ENCODE results near the gene CEBPZ.
A peak's percentile ranks its signal among the peaks of the same experiment; 100 is the strongest.

Gene CEBPZ

DNA sequence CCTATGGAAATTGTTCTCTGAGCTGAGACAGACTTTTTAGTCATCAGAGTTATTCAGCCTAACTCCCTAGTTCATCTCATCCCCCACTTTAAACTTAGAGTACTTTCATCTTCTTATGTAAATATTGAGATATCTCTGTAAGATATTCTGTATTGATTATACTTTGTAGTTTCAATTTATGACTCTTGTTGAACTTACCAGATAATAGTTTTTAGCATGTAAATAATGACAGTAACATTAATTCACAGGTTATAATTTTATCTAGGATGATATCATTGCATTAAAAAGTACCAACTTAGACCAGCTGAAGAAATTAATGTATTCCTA is 59.8 kb downstream of the CEBPZ start:
- DNase-seq = no peak

DNA sequence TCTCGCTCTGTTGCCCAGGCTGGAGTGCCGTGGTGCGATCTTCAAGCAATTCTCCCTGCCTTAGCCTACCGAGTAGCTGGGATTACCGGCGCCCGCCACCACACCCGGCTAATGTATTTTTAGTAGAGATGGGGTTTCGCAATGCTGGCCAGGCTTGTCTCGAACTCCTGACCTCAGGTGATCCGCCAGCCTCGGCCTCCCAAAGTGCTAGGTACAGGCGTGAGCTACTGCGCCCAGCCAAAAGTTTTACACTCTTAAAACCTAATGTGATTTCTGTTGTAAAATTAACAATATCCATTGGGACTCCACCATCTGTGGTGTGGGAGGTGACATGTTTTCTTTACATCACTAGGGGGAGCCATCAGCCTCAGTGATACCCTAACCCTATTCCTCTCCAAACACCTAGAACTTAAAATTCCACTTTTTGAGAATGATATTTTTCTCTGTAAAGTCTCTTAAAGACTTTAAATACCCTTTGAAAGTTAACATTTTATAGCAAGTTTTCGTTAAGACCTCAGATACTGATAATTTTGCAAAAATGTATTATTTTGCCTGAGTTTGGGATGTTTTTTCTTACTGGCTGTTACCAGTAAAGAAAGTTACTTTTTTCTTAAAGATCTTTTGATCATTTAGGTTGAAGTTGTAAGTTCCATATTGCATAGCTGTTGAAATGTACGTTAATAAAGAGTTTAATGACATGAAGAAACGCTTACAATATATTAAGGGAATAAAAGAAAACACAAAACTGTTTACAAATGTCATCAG is 63.0 kb downstream of the CEBPZ start:
- DNase-seq = no peak

DNA sequence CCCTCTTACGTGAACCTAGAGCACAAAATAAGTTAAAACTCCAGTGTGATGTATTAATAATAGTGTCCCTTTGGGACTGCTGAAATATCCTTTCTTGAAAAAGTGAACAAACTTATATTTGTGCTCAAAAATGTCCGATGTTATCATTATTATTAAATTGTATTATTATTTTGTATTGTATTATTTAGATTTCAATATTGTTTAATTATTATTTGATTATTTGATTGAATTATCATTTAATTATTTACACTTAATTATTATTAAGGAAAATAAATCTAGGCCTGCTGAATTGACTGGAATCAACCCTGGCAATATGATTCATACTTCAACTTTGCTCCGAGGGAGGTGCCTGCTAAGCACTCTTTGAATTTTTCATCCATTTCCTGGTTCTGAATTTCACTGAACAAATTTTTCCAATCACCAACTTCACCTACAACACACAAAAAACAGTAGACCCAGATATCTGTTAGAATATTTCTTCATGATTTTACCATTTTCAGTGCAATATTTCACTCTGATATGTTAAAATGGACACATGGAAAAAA is 63.7 kb downstream of the CEBPZ start:
- no peak for DNase-seq

DNA sequence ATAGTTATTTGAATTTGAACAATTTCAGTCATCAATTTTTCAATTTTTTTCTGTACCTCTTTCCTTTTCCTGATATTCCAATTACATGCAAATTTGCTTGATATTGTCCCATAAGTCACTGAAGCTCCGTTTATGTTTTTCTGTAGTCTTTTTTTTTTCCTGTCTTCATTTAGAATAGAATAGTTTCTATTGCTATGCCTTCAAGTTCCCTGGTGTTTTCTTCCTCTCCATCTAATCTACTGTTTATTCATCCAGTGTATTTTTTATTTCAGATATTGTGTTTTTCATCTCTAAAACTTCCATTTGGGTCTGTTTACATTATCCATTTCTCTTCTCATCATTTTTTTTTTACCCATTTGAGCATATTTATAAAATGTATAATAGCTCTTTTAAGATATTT is 66.6 kb downstream of the CEBPZ start:
- no peak for DNase-seq

DNA sequence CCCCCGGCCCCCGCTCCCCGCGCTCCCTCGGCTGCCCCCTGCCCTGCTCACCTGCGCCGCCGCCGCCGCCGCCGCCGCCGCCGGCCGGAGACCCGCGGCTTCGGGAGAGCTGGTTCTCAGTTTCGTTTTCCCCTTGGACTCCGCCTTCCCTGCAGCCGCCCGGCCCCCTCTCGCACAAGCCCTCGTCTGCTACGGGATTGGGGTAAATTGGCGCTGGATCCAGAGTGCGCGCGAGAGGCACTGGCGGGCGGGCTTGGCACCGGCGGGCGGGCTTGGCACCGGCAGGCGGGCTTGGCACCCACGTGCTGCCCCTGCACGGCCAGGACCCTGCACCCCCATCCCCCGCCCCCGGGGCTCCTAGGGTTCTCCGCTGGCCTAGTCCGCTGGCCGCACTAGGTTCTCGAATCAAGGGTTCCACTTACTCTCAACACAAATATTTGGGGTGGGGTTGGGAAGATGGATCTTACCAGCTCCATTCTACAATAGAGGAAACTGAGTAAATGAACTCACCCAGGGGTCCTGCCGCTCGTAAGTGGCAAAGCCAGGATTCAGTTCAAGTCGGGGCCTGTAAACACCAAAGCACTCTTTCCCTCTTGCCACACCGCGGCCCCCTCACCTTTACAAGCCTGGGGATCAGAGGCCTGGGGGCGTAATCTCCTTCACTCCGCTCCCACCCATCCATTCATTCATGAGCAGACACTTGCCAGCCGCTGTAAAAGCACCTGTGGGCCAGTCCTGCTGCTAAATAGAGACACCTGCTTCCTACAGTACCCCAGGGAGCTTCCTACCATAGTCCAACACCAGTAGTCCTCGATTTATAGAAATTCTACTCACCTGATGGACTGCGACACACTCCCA is 74.3 kb downstream of the CEBPZ start, which contains the start of gene EIF2AK2:
Gene EIF2AK2 (minus strand): TSS at position 124 of the 858 bp plus-strand sequence. CDS start 9,174 bp downstream, outside the sequence.
- DNase-seq = peak; percentile 54

DNA sequence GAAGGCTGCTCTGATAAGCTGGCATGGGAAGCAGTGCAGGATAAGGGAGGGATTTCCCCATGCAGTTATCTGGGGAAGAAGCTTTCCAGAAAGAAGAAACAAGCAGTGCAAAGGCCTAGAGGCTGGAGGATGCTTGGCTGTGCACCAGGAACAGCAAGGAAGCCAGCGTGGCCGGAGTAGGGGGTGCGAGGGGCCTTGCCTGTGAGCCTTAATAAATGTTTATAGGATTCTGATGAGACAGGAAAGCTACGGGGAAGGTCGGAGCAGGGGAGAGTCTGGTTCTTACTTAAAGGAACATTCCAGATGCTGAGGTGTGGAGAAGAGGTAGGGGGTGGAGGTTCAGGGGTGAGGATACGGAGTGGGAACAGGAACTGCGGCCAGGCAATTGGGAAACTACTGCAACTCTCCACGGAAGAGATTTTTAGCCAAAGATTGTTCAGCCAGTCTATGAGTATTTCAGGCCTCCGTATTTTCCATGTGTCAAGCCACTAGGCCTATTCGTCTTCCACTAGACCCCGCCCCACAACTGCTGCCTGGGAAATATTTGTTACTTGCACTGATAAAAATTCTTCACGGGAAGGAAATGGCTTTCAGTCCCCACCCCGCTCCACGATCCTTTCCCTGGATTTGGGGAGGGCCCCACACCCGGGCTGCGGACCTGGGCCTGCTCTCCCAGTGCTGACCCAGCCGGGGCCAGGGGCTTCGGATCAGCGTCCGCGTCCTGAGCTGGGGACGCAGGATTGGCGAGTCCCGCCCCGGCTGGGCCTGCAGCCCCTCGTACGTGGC is 75.1 kb downstream of the CEBPZ start:
- no peak for DNase-seq

DNA sequence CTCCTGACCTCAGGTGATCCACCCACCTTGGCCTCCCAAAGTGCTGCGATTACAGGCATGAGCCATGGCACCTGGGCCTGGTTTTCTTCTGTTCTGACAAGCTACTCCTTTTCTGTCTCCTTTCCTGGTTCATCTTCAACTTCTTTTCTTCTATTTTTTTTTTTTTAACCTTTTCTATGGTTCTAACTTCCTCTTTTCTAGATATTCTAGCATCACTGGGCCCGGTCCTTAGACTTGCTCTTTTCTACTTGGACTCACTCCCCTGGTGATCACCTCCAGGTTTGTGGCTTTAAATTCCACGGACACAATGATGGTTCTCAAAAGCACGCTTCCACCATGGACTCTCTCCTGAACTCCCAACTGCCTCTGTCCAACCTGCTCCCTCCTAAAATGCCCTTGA is 76.6 kb downstream of the CEBPZ start:
- DNase-seq = no peak

DNA sequence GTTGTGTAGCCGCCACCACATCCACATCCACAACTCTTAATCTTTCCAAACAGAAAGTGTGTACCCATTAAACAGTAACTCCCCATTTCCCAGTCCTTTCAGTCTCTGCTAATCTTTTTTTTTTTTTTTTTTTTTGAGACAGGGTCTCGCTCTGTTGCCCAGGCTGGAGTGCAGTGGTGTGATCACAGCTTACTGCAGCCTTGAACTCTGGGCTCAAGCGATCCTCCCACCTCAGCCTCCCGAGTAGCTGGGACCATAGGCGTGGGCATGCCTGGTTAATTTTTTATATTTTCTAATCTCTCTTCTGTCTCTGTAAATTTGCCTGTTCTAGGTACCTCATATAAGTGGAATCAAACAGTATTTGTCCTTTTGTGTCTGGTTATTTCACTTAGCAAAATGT is 78.2 kb downstream of the CEBPZ start:
- DNase-seq = no peak

Measured in NCI-H187 treated with DMSO at 0.1 percent for 48 hours (cell line).